Choroid plexus epithelial cell (primary cell): Measurements from ENCODE around the gene ZNF484.
"Not testable (repeated sequence)": the region's sequence is repeated elsewhere in the genome, so short reads cannot be mapped to it uniquely, and the experiment has no call there.

ENCODE experiments used
- DNase-seq: peaks from one replicate; pipeline ENCODE4 v3.0.0-alpha.2; 2010; ENCODE audit warnings: low read depth
- H3K4me3 ChIP-seq: 2 replicates; pipeline ENCODE4 v1.5.1; 2011; ENCODE audit warnings: low read depth, mild to moderate bottlenecking, control low read depth, low read length, moderate library complexity
- TF ChIP-seq, protein P1 (sequence below): conservative IDR thresholded peaks from 2 replicates; pipeline ENCODE4 v1.5.1; 2011; ENCODE audit warnings: low read depth, mild to moderate bottlenecking, control low read depth, inconsistent platforms, low read length, moderate library complexity

The ZNF484 gene

DNA sequence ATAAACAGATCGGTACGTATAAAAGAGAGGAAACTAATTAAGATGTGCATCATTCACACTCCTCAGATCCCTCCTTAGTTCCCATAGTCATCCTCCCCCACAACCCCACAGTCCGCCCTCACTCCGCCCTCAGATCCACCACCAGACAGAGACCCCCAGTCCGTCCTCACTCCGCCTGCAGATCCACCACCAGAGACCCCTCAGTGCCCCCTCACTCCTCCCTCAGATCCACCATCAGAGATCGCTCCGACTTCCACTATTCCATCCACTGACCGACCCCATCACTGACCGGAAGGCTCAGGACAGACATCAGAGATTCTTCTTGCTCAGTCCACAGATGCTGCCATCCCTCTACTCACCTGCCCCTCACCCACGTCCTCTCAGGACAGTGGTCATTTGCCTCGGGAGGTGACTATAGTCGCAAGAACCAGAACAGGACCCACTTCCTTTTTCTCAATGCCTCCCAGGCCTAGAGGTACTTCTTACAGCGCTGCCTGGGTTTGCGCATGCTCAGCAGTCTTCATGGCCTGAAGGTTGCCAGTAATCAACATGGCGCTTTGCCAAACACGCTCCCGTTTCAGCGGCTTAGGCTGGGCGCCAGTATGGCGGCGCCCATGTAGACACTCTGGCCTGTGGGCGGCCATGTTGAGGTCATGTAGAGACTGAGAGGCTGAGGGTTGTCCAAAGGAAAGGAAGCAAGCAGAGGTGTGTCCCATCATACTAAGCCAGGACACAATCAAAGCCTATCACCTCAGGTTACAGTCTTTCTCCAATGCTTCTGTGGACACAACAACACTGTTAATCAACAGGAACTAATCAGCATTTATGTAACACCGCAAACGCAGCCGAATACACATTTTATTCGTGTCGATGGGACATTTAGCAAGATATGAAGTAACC lies at the start of gene ZNF484:
Gene ZNF484 (minus strand): TSS at position 508 of the 900 bp plus-strand sequence. CDS start 3,009 bp downstream, outside the sequence.
- TF ChIP-seq, protein P1, sequence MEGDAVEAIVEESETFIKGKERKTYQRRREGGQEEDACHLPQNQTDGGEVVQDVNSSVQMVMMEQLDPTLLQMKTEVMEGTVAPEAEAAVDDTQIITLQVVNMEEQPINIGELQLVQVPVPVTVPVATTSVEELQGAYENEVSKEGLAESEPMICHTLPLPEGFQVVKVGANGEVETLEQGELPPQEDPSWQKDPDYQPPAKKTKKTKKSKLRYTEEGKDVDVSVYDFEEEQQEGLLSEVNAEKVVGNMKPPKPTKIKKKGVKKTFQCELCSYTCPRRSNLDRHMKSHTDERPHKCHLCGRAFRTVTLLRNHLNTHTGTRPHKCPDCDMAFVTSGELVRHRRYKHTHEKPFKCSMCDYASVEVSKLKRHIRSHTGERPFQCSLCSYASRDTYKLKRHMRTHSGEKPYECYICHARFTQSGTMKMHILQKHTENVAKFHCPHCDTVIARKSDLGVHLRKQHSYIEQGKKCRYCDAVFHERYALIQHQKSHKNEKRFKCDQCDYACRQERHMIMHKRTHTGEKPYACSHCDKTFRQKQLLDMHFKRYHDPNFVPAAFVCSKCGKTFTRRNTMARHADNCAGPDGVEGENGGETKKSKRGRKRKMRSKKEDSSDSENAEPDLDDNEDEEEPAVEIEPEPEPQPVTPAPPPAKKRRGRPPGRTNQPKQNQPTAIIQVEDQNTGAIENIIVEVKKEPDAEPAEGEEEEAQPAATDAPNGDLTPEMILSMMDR, result no peak
- peak; percentile 99 for DNase-seq
- peak within 1 kb of the TSS; percentile 84 for H3K4me3 ChIP-seq

DNA sequence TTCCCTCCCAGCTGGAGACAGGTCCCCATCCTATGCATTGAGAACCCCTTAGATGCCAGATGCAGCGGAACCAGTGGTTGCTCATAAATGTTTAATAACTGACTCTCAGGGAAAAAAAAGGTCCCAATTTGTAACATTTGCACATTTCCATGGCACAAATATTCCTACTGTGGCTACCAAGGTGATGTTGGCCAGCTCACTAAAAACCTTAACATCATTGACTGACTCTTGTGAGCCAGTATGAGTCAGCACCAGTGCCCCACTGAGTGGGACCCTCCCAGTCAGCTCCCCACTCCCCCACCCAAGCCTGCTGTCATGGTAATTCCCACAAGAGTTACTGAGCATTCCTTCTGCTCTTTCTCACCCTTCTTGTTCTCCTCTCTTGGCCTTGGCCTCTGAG lies 42.6 kb upstream of the ZNF484 start:
- TF ChIP-seq, protein P1, result no peak

DNA sequence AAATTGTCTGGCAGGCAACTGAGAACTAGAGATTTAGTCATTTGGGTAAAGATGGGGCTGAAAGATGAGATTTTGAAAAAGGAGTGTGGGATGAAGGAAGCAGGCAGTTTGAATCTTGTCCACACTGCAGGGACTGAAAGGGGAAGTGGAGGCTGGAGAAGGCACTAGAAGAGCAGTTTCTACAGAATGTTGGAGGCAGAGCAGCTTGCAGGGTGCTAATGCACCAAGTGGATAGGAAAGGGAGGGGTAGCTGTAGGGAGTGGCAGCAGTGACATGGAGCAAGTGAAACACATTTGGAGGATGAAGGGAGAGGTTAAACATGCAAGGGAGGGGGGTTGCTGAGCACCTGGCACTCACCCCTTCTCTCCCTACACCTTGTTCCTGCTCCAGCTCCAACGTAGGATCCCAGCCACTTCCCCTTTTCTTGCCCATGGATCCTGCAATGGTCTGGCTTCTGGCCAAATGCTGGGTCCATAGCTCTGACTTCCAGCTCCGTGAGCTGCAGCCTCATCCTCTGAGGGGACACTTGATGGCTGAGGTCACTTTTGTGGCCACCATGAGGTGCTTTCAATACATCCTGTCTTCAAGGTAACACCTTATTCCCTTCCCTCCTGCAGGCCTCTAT lies 39.5 kb upstream of the ZNF484 start:
- TF ChIP-seq, protein P1, result no peak
- no peak for DNase-seq
- no peak overlapping the region for H3K4me3 ChIP-seq

More for the DNA sequence above, 42.6 kb upstream of the ZNF484 start:
- no peak overlapping the region for H3K4me3 ChIP-seq
- no peak for DNase-seq

DNA sequence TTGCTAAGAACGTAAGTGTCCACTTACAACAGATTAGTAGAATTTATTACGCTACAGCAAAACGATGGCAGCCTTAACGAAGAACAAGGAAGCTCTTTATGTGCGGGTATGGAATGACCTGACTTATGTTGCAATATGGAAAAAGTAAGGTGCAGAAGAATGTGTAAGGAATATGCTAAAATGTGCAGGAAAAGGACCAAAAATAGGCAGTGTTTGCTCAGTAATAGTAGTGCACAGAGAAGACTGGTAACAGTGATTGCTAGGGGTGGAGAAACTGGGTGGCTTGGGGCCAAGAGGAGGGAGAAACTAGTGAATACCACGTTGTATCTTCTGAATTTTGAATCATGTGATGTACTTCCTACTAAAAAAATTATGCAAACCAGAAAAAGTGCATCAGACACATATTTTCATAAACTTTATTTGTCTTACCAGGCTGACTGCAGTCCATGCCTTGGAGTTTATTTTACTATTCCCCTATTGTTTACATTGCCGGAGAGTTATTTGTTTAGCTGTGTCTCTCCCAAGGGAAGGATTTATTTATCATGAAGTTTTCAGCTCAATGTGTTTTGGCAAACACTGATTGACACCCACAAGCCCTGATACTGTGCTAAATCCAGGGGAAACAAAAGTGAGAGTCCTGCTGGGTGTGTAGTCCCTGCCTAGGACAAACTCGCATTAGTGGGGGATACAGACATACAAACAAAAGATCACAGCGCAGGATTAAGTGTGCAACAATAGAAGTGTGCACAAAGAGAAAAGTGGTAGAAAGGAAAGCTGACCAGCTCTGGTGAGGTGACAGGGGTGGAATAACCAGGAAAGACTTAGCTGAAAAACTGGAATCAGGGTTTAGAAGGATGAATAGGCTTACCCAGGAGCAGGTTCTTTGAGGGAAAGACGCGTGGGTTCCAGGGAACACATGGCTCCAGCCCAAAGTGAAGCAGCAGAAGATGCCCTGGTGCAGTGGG lies 34.0 kb upstream of the ZNF484 start:
- TF ChIP-seq, protein P1, result no peak
- no peak overlapping the region for H3K4me3 ChIP-seq
- DNase-seq, result peak; percentile 62

DNA sequence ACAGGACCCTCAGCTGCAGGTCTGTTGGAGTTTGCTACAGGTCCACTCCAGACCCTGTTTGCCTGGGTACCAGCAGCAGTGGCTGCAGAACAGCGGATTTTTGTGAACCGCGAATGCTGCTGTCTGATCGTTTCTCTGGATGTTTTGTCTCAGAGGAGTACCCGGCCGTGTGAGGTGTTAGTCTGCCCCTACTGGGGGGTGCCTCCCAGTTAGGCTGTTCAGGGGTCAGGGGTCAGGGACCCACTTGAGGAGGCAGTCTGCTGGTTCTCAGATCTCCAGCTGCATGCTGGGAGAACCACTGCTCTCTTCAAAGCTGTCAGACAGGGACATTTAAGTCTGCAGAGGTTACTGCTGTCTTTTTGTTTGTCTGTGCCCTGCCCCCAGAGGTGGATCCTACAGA lies 27.3 kb upstream of the ZNF484 start:
- not testable (repeated sequence) for DNase-seq, H3K4me3 ChIP-seq

DNA sequence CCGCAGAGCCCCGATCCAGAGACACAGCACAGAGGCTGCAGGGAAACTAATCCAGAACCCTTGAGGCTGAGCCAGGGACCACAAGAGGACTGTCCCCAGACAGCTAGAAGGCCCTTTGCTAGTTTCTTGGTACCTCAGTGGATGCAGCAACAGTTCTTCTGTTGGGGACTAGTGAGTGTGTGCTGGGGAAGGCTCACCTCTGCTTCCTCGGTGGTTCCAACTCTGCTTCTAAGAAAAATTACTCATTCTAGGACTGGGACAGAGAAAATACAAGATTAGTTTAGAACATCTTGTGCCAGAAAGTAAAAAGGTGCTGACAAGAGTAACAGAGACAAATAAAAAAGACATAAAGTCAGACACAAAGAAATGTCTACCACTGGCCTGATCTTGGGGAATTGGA lies 19.5 kb upstream of the ZNF484 start:
- TF ChIP-seq, protein P1, result no peak
- H3K4me3 ChIP-seq, result no peak overlapping the region
- DNase-seq, result no peak
